SK-N-SH treated with all-trans-retinoic acid at 6 μM for 48 hours (cell line): Measurements from ENCODE around the gene CHRNA5.

Experiments
- ATAC-seq: fragments of 200-7000 bp; cut with Tn5 transposase; 3 replicates; pipeline ENCODE4 v1.9.1; 2020; ENCODE audit warnings: mild to moderate bottlenecking, moderate library complexity
- ARNTL ChIP-seq: fragments of 450-650 bp; formaldehyde crosslinking; IDR thresholded peaks from 2 replicates; pipeline ENCODE4 v1.5.0; 2020; ENCODE audit warnings: low read depth, mild to moderate bottlenecking, moderate library complexity, borderline replicate concordance
- BACH2 ChIP-seq: fragments of 250-450 bp; sonication (Bioruptor Pico); IDR thresholded peaks from 2 replicates; pipeline ENCODE4 v1.9.0; 2021; ENCODE audit warnings: mild to moderate bottlenecking, borderline replicate concordance
- CSDC2 ChIP-seq: fragments of 250-450 bp; sonication (Bioruptor Pico); IDR thresholded peaks from 2 replicates; pipeline ENCODE4 v1.5.0; 2020; ENCODE audit warnings: mild to moderate bottlenecking, moderate library complexity
- CSRNP3 ChIP-seq: fragments of 250-450 bp; sonication (Bioruptor Pico); IDR thresholded peaks from 2 replicates; pipeline ENCODE4 v1.5.1; 2021; ENCODE audit warnings: mild to moderate bottlenecking, moderate library complexity
- ESRRG ChIP-seq: fragments of 250-450 bp; sonication (Bioruptor Pico); IDR thresholded peaks from 2 replicates; pipeline ENCODE4 v1.6.1; 2021; ENCODE audit warnings: mild to moderate bottlenecking
- GLIS3 ChIP-seq: fragments of 250-450 bp; sonication (Bioruptor Pico); IDR thresholded peaks from 2 replicates; pipeline ENCODE4 v1.5.0; 2020; ENCODE audit warnings: mild to moderate bottlenecking, moderate library complexity
- ISL1 ChIP-seq: fragments of 250-450 bp; sonication (Bioruptor Pico); IDR thresholded peaks from 2 replicates; pipeline ENCODE4 v2.1.2; 2022; ENCODE audit warnings: mild to moderate bottlenecking, moderate library complexity
- OSR1 ChIP-seq: fragments of 250-450 bp; sonication (Bioruptor Pico); IDR thresholded peaks from 2 replicates; pipeline ENCODE4 v1.8.0; 2022; ENCODE audit warnings: moderate library complexity, mild to moderate bottlenecking, inconsistent platforms
- PATZ1 ChIP-seq: fragments of 250-450 bp; sonication (Bioruptor Pico); IDR thresholded peaks from 2 replicates; pipeline ENCODE4 v1.8.0; 2020; ENCODE audit warnings: mild to moderate bottlenecking, moderate library complexity, borderline replicate concordance
- POU6F1 ChIP-seq: fragments of 250-450 bp; sonication (Bioruptor Pico); IDR thresholded peaks from 2 replicates; pipeline ENCODE4 v1.8.0; 2021; ENCODE audit warnings: low read depth, mild to moderate bottlenecking, moderate library complexity, borderline replicate concordance
- PPARA ChIP-seq: fragments of 250-450 bp; sonication (Bioruptor Pico); IDR thresholded peaks from 2 replicates; pipeline ENCODE4 v1.5.0; 2020; ENCODE audit warnings: mild to moderate bottlenecking, borderline replicate concordance
- SNAI2 ChIP-seq: fragments of 250-450 bp; sonication (Bioruptor Pico); IDR thresholded peaks from 2 replicates; pipeline ENCODE4 v1.5.0; 2020; ENCODE audit warnings: mild to moderate bottlenecking, moderate library complexity
- TCF4 ChIP-seq: fragments of 250-450 bp; sonication (Bioruptor Pico); IDR thresholded peaks from 2 replicates; pipeline ENCODE4 v1.8.0; 2021; ENCODE audit warnings: mild to moderate bottlenecking, moderate library complexity, borderline replicate concordance
- TOX ChIP-seq: fragments of 250-450 bp; sonication (Bioruptor Pico); IDR thresholded peaks from 2 replicates; pipeline ENCODE4 v1.8.0; 2021; ENCODE audit warnings: mild to moderate bottlenecking, moderate library complexity, borderline replicate concordance
- TSHZ2 ChIP-seq: fragments of 250-450 bp; sonication (Bioruptor Pico); IDR thresholded peaks from 2 replicates; pipeline ENCODE4 v1.5.0; 2020; ENCODE audit warnings: mild to moderate bottlenecking, moderate library complexity
- ZC3H10 ChIP-seq: fragments of 250-450 bp; sonication (Bioruptor Pico); IDR thresholded peaks from 2 replicates; pipeline ENCODE4 v1.5.1; 2021; ENCODE audit warnings: mild to moderate bottlenecking, moderate library complexity
- ZFP30 ChIP-seq: fragments of 450-650 bp; formaldehyde crosslinking; IDR thresholded peaks from 2 replicates; pipeline ENCODE4 v1.5.0; 2022; ENCODE audit warnings: mild to moderate bottlenecking, moderate library complexity
- ZNF565 ChIP-seq: fragments of 450-650 bp; formaldehyde crosslinking; conservative IDR thresholded peaks from 2 replicates; pipeline ENCODE4 v1.5.0; 2020; ENCODE audit warnings: low read depth, mild to moderate bottlenecking, moderate library complexity
- ZNF70 ChIP-seq: fragments of 450-650 bp; formaldehyde crosslinking; IDR thresholded peaks from 2 replicates; pipeline ENCODE4 v1.5.0; 2020; ENCODE audit warnings: mild to moderate bottlenecking, moderate library complexity
- ZNF8 ChIP-seq: fragments of 450-650 bp; formaldehyde crosslinking; IDR thresholded peaks from 2 replicates; pipeline ENCODE4 v1.5.0; 2020; ENCODE audit warnings: mild to moderate bottlenecking, moderate library complexity

CHRNA5 gene

GRCh38 chr15:78617516-78617915, 52.2 kb downstream of the CHRNA5 start:
- no peak for ATAC-seq
- no peak for TF ChIP-seq POU6F1
- TF ChIP-seq ZNF70 (CRISPR knock-in tag): no peak
- TF ChIP-seq TSHZ2 (CRISPR knock-in tag): no peak
- TF ChIP-seq SNAI2 (CRISPR knock-in tag): no peak
- no peak for TF ChIP-seq ISL1
- TF ChIP-seq, all 23 proteins: peak for 0

GRCh38 chr15:78618064-78618463, 52.7 kb downstream of the CHRNA5 start:
- ATAC-seq: no peak

More at GRCh38 chr15:78618064-78618463, 52.7 kb downstream of the CHRNA5 start:
- TF ChIP-seq ZNF8 (CRISPR knock-in tag) (no peak), ESRRG (no peak), POU6F1 (no peak), TCF4 (CRISPR knock-in tag) (no peak), ZNF565 (CRISPR knock-in tag) (no peak), PATZ1 (CRISPR knock-in tag) (no peak), ZC3H10 (CRISPR knock-in tag) (no peak), OSR1 (CRISPR knock-in tag) (no peak), ISL1 (no peak), TSHZ2 (CRISPR knock-in tag) (no peak), CSRNP3 (CRISPR knock-in tag) (no peak), CSDC2 (CRISPR knock-in tag) (no peak), GLIS3 (CRISPR knock-in tag) (no peak), ZNF70 (CRISPR knock-in tag) (no peak), SNAI2 (CRISPR knock-in tag) (no peak), ZFP30 (CRISPR knock-in tag) (no peak), ARNTL (CRISPR knock-in tag) (no peak), TOX (CRISPR knock-in tag) (no peak), BACH2 (no peak), PPARA (CRISPR knock-in tag) (no peak)
